Esophagus mucosa (tissue), 1 donor: Measurements from ENCODE around the gene TRIM3. TPM values are rescaled to one million over a fixed set of nuclear protein-coding genes. Genes with fewer than 3 reads are reported as not detected.

Experiments
- ATAC-seq: fragments of 200-7000 bp; cut with Tn5 transposase; one replicate; pipeline ENCODE4 v1.9.1; 2020
- total RNA-seq: library from RNA; stranded (reverse); gene quantifications from one replicate; pipeline ENCODE4 v1.2.4, GENCODE V29; 2023
- donor health status: DM: yes; HTN: yes; CAD: no.

TRIM3 gene
- total RNA-seq, 1 donor from 2014 or later, result 2.7 TPM

DNA sequence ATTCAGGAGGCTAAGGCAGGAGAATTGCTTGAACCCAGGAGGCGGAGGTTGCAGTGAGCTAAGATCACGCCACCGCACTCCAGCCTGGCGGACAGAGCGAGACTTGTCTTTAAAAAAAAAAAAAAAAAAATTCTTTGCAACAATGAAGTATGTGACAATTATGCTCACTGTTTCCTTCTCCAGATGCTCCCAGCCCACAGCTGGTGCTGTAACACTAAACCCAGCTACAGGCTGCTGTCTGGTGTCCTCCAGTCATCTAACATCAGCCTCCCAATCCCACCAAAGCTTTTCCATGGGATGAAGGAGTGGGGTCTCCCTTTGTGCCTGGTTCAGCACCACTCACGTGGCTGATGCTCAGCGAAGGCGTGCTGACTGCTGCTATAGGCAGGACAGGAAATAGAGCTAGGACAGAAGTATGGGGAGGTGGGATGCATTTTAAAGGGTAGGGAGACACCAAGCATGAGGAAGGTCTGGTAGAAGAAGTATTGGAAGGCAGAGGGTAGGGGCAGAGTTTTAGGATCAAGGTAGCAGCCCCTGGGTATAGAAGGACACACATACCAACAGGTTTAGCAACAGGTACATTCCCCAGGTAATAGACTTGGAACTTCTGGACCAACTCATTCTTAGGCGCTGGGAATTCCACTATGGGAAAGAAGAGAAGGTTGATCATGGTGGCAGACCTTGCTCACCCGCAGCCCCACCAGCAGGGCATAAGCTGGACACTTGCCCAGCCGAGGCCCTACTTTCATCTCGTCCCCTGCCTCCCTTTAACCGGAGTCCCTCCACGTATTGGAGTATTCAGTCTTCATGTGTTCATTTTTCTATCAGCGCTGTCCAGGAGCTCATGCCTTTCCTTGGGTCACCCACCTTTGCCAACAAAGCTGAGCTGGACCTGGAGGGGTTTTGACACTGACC lies 73.1 kb downstream of the TRIM3 start:
- no peak for ATAC-seq

Other genes with a start within 250 kb of the TRIM3 start
- gene FHIP1B, start 239.3 kb downstream of the TRIM3 start, total RNA-seq, result 13.2 TPM
- 0.08 TPM for gene CNGA4, start 234.9 kb downstream of the TRIM3 start, total RNA-seq
- gene CCKBR, start 214.1 kb downstream of the TRIM3 start, total RNA-seq, result not detected
- 11.8 TPM for gene CAVIN3, start 153.4 kb downstream of the TRIM3 start, total RNA-seq
- gene SMPD1, start 83.5 kb downstream of the TRIM3 start, total RNA-seq, result 10.3 TPM
- 2.6 TPM for gene APBB1, start 54.8 kb downstream of the TRIM3 start, total RNA-seq
- 0.64 TPM for gene HPX, start 33.0 kb downstream of the TRIM3 start, total RNA-seq
- gene ARFIP2, start 7.4 kb upstream of the TRIM3 start, total RNA-seq, result 36.3 TPM
- 24.8 TPM for gene TIMM10B, start 7.6 kb upstream of the TRIM3 start, total RNA-seq
- gene DNHD1, start 23.3 kb upstream of the TRIM3 start, total RNA-seq, result 4.9 TPM
- gene RRP8, start 129.7 kb upstream of the TRIM3 start, total RNA-seq, result 13.2 TPM
- gene ILK, start 129.8 kb upstream of the TRIM3 start, total RNA-seq, result 32.4 TPM
- 101 TPM for gene TAF10, start 138.3 kb upstream of the TRIM3 start, total RNA-seq
- 38.7 TPM for gene TPP1, start 145.5 kb upstream of the TRIM3 start, total RNA-seq
- gene DCHS1, start 181.9 kb upstream of the TRIM3 start, total RNA-seq, result 1.4 TPM
- 37.1 TPM for gene MRPL17, start 209.4 kb upstream of the TRIM3 start, total RNA-seq